Hepatic stellate cell (primary cell): ENCODE results near the gene MGLL.
A peak's percentile ranks its signal among the peaks of the same experiment; 100 is the strongest.

Experiments
- DNase-seq: peaks from one replicate; pipeline ENCODE4 v3.0.0; 2011; ENCODE audit warnings: low spot score

MGLL gene

GRCh38 chr3:127835993-127836882, 13.9 kb upstream of the MGLL start:
- DNase-seq = no peak

- no peak for DNase-seq
Observed at GRCh38 chr3:127834771-127835170, 12.5 kb upstream of the MGLL start.

- DNase-seq = no peak
Observed at GRCh38 chr3:127833281-127834032, 11.1 kb upstream of the MGLL start.

- DNase-seq = peak; percentile 38
Observed at GRCh38 chr3:127831723-127832172, 9.4 kb upstream of the MGLL start.

- no peak for DNase-seq
Observed at GRCh38 chr3:127829537-127829936, 7.2 kb upstream of the MGLL start.

GRCh38 chr3:127827808-127828207, 5.5 kb upstream of the MGLL start:
- no peak for DNase-seq

GRCh38 chr3:127825756-127826155, 3.4 kb upstream of the MGLL start:
- no peak for DNase-seq

- no peak for DNase-seq
Observed at GRCh38 chr3:127824151-127824825, 2.0 kb upstream of the MGLL start.

- DNase-seq = no peak
Observed at GRCh38 chr3:127823426-127823857, 1.1 kb upstream of the MGLL start.

- DNase-seq = peak; percentile 59
Observed at GRCh38 chr3:127822682-127823425, 539 bp upstream of the MGLL start.

- no peak for DNase-seq
Observed at GRCh38 chr3:127821394-127821793, 921 bp downstream of the MGLL start.

GRCh38 chr3:127820826-127821313, 1.4 kb downstream of the MGLL start:
- DNase-seq = no peak

GRCh38 chr3:127820221-127820825, 2.0 kb downstream of the MGLL start:
- DNase-seq = peak; percentile 67

- no peak for DNase-seq
Observed at GRCh38 chr3:127819656-127820055, 2.7 kb downstream of the MGLL start.

GRCh38 chr3:127819086-127819485, 3.2 kb downstream of the MGLL start:
- DNase-seq = no peak

GRCh38 chr3:127817406-127817841, 4.9 kb downstream of the MGLL start:
- peak; percentile 56 for DNase-seq

- no peak for DNase-seq
Observed at GRCh38 chr3:127816783-127817405, 5.4 kb downstream of the MGLL start.

GRCh38 chr3:127815641-127816605, 6.4 kb downstream of the MGLL start:
- no peak for DNase-seq

GRCh38 chr3:127815001-127815400, 7.3 kb downstream of the MGLL start:
- DNase-seq = no peak
